T-helper 22 cell (primary cell): Measurements from ENCODE around the gene PON2.
"Not testable (repeated sequence)": the region's sequence is repeated elsewhere in the genome, so short reads cannot be mapped to it uniquely, and the experiment has no call there.

Source experiments
- DNase-seq: peaks from one replicate; pipeline ENCODE4 v3.0.0-alpha.2; 2020; ENCODE audit warnings: low read depth

The PON2 gene

DNA sequence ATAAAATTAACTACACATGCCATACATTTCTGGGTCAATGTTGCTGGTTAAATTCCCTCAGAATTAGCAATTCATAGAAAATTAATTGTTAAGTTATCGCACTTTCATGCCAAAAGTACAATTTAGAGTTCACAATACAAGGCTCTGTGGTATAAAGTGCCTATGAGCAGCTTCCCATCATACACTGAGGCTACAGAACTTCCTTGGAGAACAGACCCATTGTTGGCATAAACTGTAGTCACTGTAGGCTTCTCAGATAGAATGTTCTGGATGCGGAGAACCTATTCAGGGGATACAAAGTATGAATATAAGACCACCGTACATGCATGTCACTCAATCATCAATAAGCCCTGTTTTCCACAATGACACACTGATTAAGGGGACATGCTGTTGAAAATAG, 29.6 kb downstream of the PON2 start:
- DNase-seq = no peak

- DNase-seq = no peak
Observed at GRCh38 chr7:95404316-95404865, 30.4 kb downstream of the PON2 start.

- DNase-seq = no peak
Observed at GRCh38 chr7:95398155-95398940, 36.5 kb downstream of the PON2 start.

DNA sequence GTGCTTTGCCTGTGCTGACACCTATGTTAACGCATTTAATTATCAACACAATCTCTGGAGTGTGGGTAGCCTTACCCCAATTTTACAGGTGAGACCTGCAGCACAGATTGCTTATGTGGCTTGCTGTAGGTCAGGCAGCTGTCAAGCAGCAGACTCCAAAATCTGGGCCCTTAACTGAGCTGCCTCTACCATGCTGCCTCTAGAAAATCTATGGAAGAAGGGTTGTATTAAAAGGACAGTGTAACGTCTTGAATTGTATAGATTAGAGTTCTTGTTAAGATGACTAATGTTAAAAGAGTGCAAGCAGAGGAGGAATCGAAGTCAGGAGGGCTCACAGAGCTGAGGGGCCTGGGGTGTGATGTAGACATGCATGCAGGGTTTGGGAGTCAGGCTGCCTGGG, 37.4 kb downstream of the PON2 start:
- no peak for DNase-seq

GRCh38 chr7:95396136-95397032, 38.4 kb downstream of the PON2 start, which contains the start of gene PON3:
Gene PON3, minus strand, starts transcription at chr7:95396375. Its CDS starts 25 bp downstream, at chr7:95396350.
- no peak for DNase-seq

DNA sequence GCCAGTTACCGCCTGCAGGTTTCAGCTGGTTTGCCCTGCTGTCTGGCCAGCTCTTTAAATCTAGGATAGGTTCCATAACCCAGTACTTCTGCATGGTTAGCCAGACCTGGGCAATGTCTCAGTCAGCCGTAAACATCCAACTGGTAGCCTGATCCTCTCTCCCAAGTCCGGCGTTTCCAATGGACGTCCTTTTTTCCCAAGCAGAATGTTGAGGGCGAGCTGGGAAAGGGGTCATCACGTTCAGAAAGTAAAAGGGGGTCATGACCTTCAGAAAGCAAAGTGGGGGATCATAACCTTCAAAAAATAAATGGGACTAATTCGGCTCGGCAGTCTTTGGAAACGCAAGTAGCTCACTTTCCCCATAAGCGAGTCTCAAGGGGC, 39.1 kb downstream of the PON2 start:
- no peak for DNase-seq

DNA sequence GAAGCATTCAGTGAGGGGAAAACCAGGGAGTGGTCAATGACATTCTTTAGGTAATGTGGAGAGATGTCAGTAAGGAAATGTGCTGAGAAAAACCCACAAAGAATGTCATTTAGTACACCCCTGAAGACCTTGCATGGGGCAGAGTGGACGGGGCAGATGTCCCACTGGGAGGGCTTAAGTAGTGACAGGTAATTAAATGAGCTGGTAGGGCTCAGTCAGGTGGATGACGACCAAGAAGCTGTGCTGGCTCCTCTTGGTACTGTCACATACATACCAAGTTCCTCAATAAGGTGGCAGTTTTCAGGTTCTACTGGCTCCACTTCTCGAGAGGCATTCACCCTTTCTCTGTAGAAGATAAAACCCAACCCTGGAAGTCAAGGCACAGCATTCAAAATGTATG, 40.5 kb downstream of the PON2 start:
- DNase-seq = no peak

GRCh38 chr7:95391761-95392160, 43.1 kb downstream of the PON2 start:
- no peak for DNase-seq

- no peak for DNase-seq
Observed at GRCh38 chr7:95389516-95389915, 45.3 kb downstream of the PON2 start.

DNA sequence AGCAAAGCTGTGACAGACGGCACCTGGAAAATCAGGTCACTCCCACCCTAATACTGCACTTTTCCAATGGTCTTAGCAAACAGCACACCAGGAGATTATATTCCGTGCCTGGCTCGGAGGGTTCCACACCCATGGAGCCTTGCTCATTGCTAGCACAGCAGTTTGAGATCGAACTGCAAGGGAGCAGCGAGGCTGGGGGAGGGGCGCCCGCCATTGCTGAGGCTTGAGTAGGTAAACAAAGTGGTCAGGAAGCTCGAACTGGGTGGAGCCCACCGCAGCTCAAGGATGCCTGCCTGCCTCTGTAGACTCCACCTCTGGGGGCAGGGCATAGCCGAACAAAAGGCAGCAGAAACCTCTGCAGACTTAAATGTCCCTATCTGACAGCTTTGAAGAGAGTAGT, 55.4 kb downstream of the PON2 start:
- DNase-seq = not testable (repeated sequence)

DNA sequence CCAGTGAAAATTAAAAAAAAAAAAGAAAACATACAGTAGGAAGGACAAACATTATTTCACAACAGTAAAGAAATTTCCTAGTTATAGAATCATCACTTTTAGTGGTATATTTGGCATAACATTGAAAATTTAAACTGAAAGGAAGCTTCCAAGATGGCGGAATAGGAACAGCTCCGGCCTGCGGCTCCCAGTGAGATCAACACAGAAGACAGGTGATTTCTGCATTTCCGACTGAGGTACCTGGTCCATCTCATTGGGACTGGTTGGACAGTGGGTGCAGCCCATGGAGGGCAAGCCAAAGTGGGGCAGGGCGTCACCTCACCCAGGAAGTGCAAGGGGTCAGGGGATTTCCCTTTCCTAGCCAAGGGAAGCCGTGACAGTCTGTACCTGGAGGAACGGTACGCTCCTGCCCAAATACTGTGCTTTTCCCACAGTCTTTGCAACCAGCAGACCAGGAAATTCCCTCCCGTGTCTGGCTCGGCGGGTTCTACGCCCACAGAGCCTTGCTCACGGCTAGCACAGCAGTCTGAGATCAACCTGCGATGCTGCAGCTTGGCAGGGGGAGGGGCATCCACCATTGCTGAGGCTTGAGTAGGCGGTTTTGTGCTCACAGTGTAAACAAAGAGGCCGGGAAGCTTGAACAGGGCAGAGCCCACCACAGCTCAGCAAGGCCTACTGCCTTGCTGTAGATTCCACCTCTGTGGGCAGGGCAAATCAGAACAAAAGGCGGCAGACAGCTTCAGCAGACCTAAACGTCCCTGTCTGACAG, 58.0 kb downstream of the PON2 start:
- DNase-seq = no peak

DNA sequence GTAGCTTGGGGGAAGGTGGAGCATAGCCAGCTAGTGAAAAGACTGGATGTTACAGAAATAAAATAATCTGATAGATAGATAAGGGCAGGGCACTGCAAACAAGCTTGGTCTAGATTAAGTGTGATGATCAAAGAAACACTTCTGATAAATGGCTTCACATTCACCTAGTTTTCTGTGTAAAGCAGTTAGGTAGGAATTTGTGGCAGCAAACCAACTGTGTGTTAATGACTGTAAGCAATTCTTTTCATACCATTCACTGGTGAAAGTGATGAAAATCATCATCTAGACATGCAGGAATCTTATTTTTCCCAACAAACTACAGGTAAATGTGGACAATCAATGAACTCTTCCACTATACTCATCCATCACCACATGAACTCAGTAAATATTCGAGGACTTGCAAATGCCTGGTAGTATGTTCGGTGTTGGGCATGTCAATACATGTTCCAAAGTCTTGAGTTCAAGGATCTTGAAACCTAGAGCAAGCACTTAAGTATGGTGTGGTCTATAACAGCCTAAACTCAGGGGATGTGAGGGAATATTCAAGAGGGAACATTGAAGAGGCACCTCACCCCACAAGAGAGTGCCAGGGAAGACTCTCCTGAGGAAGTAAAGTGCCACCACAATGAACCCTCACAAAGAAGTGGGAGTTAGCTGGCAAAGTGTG, 59.1 kb downstream of the PON2 start:
- DNase-seq = no peak

DNA sequence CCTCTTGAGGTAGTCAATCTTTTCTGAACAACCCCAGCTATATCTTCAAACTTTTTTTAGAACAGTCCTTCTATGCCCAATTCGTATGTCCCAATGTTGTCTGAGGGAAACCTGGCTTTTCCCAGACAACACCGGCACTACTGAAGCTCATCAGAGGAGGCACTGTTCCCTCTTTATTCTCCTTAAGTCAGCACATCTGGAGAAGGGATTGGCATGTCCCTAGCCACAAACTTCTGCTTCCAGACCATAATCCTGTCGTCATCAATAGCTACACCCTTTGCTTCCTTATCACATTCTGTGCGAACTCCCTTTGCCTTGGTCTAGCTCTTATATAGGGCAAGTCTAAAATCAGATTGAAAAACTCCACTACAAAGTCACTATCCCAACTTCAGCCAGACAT, 61.5 kb downstream of the PON2 start:
- no peak for DNase-seq

- no peak for DNase-seq
Observed at GRCh38 chr7:95368235-95368634, 66.6 kb downstream of the PON2 start.

- no peak for DNase-seq
Observed at GRCh38 chr7:95367606-95368005, 67.2 kb downstream of the PON2 start.

DNA sequence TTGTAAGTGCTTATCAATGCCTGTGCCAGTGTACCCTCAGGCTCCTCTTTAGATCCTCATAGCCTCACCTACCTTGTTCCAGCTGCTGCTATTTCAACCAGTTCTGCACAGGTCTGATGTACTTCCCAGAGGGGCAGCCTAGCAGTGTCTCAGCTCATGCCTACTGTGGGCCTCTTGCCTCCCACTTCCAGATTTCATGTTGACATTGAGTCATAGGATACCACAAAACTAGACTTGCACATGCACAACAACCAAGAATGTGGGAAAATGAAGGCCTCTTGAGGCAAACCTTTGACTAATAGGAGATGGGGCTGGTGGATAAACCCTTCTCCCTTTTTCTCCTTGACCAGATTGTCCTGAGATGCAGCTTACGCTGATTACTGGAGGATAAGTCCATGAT, 69.7 kb downstream of the PON2 start:
- DNase-seq = no peak

- no peak for DNase-seq
Observed at GRCh38 chr7:95357623-95358022, 77.2 kb downstream of the PON2 start.
